DOHH2 (cell line): ENCODE measurements around the gene PDE6C.

Experiments used
- H3F3A ChIP-seq: fragments of 200-600 bp; sonication (generic), shearing (Covaris generic); 2 replicates; pipeline ENCODE4 v1.6.0; 2016; ENCODE audit warnings: antibody characterized with exemption, mild to moderate bottlenecking; ENCODE audit not compliant: control insufficient read depth, insufficient read depth
- H3K27ac ChIP-seq: fragments of 200-600 bp; sonication (generic); 2 replicates; pipeline ENCODE4 v1.5.1; 2014; ENCODE audit warnings: low read depth, mild to moderate bottlenecking, low read length, moderate library complexity
- H3K27me3 ChIP-seq: fragments of 200-600 bp; sonication (generic); 2 replicates; pipeline ENCODE4 v1.6.1; 2014; ENCODE audit warnings: mild to moderate bottlenecking, low read length, mixed read lengths; ENCODE audit not compliant: control insufficient read depth
- H3K36me3 ChIP-seq: fragments of 200-600 bp; sonication (generic); 2 replicates; pipeline ENCODE4 v1.6.1; 2014; ENCODE audit warnings: mild to moderate bottlenecking, low read length, moderate library complexity, mixed read lengths; ENCODE audit not compliant: control insufficient read depth
- H3K4me1 ChIP-seq: fragments of 200-600 bp; sonication (generic); 2 replicates; pipeline ENCODE4 v1.6.1; 2014; ENCODE audit warnings: mild to moderate bottlenecking, low read length, mixed read lengths; ENCODE audit not compliant: control insufficient read depth
- H3K4me2 ChIP-seq: fragments of 200-600 bp; sonication (generic); 2 replicates; pipeline ENCODE4 v1.6.0; 2014; ENCODE audit warnings: mild to moderate bottlenecking, low read length, moderate library complexity
- H3K4me3 ChIP-seq: fragments of 200-600 bp; sonication (generic); 2 replicates; pipeline ENCODE4 v1.5.1; 2014; ENCODE audit warnings: mild to moderate bottlenecking, low read length, mixed read lengths
- H3K79me2 ChIP-seq: fragments of 200-600 bp; sonication (generic); 2 replicates; pipeline ENCODE4 v1.6.1; 2014; ENCODE audit warnings: mild to moderate bottlenecking, low read length, mixed read lengths; ENCODE audit not compliant: control insufficient read depth
- H3K9me2 ChIP-seq: fragments of 200-600 bp; sonication (generic); replicated peaks from 2 replicates; pipeline ENCODE4 v1.6.1; 2014; ENCODE audit warnings: mild to moderate bottlenecking, low read length, mixed read lengths; ENCODE audit not compliant: control insufficient read depth
- H3K9me3 ChIP-seq: fragments of 200-600 bp; sonication (generic); 2 replicates; pipeline ENCODE4 v1.6.1; 2014; ENCODE audit warnings: antibody characterized with exemption, low read length, mixed read lengths; ENCODE audit not compliant: control insufficient read depth, insufficient read depth
- H4K20me1 ChIP-seq: fragments of 200-600 bp; sonication (generic); 2 replicates; pipeline ENCODE4 v1.6.0; 2014; ENCODE audit warnings: low read depth, mild to moderate bottlenecking, antibody characterized with exemption, low read length, moderate library complexity; ENCODE audit not compliant: control insufficient read depth, insufficient read depth
- CTCF ChIP-seq: fragments of 200-600 bp; sonication (generic); IDR thresholded peaks from one replicate; pipeline ENCODE4 v1.5.1; 2014; ENCODE audit warnings: antibody characterized with exemption, mild to moderate bottlenecking, low read depth, low read length; ENCODE audit not compliant: poor library complexity, severe bottlenecking
- EZH2phosphoT487 ChIP-seq: fragments of 200-600 bp; sonication (generic); IDR thresholded peaks from 2 replicates; pipeline ENCODE4 v1.6.1; 2017; ENCODE audit warnings: borderline replicate concordance, mild to moderate bottlenecking, antibody characterized with exemption, low read length, moderate library complexity, mixed read lengths

Gene PDE6C

GRCh38 chr10:93593254-93593653 lies 19.1 kb upstream of the PDE6C start:
- Histone ChIP-seq H3K9me2 (no peaks in the 10 kb centered on the region), H3K27me3 (no peaks in the 10 kb centered on the region), H3K27ac (no peak overlapping the region), H3K4me3 (no peak overlapping the region), H3F3A (no peaks in the 10 kb centered on the region), H3K4me1 (no peaks in the 10 kb centered on the region), H4K20me1 (no peaks in the 10 kb centered on the region), H3K4me2 (no peak overlapping the region), H3K79me2 (no peaks in the 10 kb centered on the region), H3K36me3 (no peaks in the 10 kb centered on the region), H3K9me3 (no peaks in the 10 kb centered on the region)
- no peak for TF ChIP-seq EZH2phosphoT487
- no peak for TF ChIP-seq CTCF

- no peaks in the 10 kb centered on the region for H3K4me1 ChIP-seq
- H3F3A ChIP-seq: no peaks in the 10 kb centered on the region
- no peak overlapping the region for H3K27ac ChIP-seq
- no peaks in the 10 kb centered on the region for H3K79me2 ChIP-seq
- TF ChIP-seq EZH2phosphoT487: no peak
- no peak for TF ChIP-seq CTCF
- H3K36me3 ChIP-seq: no peaks in the 10 kb centered on the region
- no peaks in the 10 kb centered on the region for H3K9me3 ChIP-seq
- no peaks in the 10 kb centered on the region for H4K20me1 ChIP-seq
- H3K4me3 ChIP-seq: no peak overlapping the region
- H3K4me2 ChIP-seq: no peak overlapping the region
- H3K9me2 ChIP-seq: no peaks in the 10 kb centered on the region
- no peaks in the 10 kb centered on the region for H3K27me3 ChIP-seq
Observed at GRCh38 chr10:93593749-93594148, 18.6 kb upstream of the PDE6C start.

GRCh38 chr10:93594518-93594917 lies 17.8 kb upstream of the PDE6C start:
- H4K20me1 ChIP-seq: no peaks in the 10 kb centered on the region
- H3K27me3 ChIP-seq: no peaks in the 10 kb centered on the region
- H3K9me3 ChIP-seq: no peaks in the 10 kb centered on the region
- H3K4me2 ChIP-seq: no peak overlapping the region
- no peaks in the 10 kb centered on the region for H3K36me3 ChIP-seq
- H3K79me2 ChIP-seq: no peaks in the 10 kb centered on the region
- H3K4me3 ChIP-seq: no peak overlapping the region
- H3K9me2 ChIP-seq: no peaks in the 10 kb centered on the region
- no peak overlapping the region for H3K27ac ChIP-seq
- no peaks in the 10 kb centered on the region for H3F3A ChIP-seq
- no peaks in the 10 kb centered on the region for H3K4me1 ChIP-seq
- TF ChIP-seq CTCF (no peak), EZH2phosphoT487 (no peak)
